HG03060 (cell line): Measurements from ENCODE around the gene N4BP3.

Experiments used
- ATAC-seq: cut with Tn5 transposase; IDR thresholded peaks from one replicate; pipeline ENCODE4 v1.9.1; 2021; ENCODE audit warnings: low read depth, moderate number of reproducible peaks; ENCODE audit not compliant: unreplicated experiment

N4BP3 gene

DNA sequence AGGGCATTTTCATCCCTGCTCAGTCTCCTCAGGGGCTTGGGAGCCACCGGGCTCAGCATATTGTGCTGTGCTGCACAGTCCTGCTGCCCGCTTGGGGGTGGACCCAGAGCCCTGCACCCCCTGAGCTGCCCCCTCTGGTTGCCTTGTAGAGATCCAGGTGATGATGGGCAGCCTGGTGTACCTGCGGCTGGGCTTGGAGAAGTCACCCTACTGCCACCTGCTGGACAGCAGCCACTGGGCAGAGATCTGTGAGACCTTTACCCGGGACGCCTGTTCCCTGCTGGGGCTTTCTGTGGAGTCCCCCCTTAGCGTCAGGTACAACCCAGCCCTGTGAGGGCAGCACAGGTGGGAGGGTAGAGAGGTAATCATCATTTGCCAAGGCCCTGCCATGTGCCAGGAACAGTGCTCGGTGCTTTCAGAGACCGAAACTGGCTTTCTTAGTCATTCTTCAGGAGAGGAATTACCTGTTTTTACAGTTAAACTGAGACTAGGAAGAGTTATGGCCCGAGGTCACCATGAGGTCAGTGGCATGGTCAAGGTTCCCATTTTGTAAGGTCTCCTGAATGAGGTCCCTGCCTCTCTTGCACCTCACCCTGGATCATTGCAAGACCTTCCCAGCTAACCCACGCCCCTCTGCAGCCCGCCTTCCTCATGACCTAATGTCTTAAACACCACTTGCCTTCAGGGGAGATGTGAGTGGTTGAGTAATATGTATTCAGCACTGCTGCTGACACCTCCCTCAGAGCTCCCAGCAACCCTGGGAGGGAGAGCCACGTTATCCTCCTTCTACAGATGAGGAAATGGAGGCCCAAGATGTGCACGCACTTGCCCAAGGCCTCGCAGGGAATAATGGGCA is 32.9 kb downstream of the N4BP3 start:
- no peak for ATAC-seq

DNA sequence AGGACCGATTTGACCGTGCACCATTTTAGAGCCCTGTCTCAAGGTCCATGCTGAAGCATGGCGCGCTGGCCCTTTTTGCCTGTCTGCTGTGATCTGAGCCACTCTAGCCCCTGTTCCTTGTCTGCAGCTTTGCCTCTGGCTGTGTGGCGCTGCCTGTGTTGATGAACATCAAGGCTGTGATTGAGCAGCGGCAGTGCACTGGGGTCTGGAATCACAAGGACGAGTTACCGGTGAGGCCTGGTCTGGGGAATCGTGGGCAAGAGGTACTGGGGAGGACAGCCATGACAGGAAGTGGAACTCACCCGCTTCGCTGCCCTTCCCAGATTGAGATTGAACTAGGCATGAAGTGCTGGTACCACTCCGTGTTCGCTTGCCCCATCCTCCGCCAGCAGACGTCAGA is 34.1 kb downstream of the N4BP3 start:
- no peak for ATAC-seq

GRCh38 chr5:178149199-178149932 is 36.0 kb downstream of the N4BP3 start:
- no peak for ATAC-seq

DNA sequence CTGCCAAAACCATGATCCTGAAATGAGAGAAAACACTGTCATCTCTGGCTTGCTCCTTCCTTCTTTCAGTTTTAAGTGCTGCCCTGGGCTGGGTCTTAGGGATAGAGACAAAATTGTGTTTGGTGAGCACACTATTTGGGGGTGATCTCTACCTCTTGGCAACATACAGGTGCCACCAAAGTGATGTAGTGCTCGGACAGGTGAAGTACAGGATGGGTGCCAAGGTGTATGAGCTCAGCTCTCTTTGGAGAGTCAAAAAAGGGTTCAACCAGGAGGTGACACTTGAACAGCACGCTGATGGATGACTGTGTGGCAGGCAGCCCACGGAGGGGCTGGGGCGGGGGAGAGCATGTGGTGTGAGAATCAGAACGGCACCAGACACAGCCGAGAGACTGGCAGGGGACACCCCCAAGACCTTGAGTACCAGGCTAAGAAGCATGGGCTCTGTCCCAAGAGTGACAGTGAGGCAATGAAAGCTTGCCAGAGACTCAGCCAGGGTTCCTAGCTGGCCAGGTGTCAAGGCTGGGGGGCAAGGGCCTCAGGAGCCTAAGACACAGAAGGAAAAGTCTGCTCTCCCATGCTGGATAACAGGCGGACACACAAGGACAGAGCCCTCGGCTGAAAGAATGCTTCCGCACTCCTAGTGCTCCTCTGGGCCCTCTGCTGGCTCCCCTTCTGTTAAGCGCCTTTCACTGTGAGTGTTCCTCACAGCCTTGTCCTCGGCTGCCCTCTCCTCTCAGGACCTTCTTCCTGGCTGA is 37.8 kb downstream of the N4BP3 start:
- ATAC-seq = no peak

DNA sequence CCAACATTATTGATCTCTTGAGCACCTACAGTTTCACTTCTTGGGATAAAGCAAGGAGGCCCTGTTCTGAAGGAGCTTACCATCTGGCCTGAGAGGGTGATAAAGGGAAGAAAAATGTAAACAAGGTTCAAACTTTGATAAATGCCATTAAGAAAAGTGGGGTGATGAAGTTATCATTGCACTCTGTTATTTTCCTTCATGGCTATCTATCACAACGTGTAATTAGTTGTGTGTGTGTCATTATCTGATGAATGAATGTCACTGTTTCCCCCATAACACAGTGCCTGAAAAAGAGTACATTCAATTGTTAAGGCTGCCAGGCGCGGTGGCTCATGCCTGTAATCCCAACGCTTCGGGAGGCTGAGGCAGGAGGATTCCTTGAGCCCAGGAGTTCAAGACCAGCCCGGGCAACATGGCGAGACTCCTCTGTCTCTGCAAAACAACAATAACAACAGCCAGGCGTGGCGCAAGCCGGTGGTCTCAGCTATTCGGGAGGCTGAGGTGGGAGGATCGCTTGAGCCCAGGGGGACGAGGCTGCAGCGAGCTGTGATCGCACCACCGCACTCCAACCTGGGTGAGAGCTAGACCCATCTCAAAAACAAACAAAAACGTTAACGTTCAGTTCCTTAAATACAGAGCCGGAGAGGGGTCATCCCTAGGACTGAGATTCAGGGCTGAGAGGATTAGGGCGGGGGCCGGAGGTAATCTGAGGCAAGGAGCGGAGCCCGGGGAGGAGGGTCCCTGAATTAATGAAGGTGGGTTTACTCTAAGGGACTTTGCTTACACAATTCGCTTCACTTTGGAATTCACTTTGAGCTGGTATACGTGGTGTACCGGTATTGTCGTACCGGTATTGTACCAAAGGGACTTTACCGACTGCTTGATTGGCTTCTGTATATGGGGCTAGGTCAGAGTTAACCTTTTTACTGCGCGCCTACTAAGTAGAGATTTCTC is 39.4 kb downstream of the N4BP3 start:
- ATAC-seq = no peak

DNA sequence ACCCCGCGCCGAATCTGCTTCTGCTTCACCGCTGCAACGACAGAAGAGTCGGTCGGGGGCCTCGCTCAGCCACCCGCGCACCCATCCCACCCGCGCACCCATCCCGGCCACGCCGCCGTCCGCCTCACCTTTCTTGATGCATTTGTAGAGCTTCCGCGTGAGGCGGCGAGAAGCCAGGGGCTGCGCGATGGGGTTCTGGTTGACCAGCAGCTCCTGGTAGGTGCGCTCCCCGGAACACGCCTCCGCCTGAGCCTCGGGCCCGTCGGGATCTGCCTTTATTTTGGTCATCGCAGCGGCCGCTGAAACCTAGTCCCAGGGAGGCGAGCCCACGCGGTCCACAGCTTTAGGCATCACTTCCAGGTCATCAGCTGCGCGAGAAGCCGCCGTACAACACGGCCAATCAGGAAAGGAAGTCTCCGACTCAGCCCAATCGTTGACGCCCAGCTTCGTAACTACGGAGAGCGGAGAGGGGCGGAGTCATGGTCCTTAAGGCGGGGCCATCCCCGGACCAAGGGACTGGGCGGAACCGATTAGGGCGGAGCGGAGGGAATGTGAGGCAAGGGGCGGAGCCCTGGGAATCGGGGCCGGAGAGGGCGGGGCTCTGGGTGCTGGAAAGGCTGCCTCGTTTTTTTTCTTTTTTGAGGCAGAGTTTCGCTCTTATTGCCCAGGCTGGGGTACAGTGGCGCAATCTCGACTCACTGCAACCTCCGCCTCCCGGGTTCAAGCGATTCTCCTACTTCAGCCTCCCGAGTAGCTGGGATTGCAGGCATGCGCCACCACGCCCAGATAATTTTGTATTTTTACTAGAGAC is 40.4 kb downstream of the N4BP3 start, which contains the start of gene NHP2:
TSS of gene NHP2 (minus strand) at position 356 of the 811 bp plus-strand sequence. CDS start at position 288, 68 bp downstream.
- peak; percentile 97 for ATAC-seq

DNA sequence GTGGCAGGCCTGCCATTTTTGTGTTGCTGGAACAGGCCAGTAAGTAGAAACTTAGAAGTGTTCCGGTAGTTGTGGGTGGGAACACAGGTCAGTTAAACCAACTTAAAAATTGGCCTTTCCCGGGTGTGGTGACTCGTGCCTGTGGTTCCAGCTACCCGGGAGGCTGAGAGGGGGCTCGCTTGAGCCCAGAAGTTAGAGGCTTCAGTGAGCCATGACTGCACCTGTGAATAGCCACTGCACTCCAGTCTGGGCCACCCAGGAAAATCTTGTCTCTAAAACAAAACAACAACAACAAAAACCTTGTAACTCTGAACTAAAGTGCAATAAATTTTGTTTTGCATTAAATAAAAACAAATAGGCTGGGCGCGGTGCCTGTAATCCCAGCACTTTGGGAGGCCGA is 41.7 kb downstream of the N4BP3 start:
- no peak for ATAC-seq

- no peak for ATAC-seq
Observed at GRCh38 chr5:178160176-178160575, 46.8 kb downstream of the N4BP3 start.

DNA sequence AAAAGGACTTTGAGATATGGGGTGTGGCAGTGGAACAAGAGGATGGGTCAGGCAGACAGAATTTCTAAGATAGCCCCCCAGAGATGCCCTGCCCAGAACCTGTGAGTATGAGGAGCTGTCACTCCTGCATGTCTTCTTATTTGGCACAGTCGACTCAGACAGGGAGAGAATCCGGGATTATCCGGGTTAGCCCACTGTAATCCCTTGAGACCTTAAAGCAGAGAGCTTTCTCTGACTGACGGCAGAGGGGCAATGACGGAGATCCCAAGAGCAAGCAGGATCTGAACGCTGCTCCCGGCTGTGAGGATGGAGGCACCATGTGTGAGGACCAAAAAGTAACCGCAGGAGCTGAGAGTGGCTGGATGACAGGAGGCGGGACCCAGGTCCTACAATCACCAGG is 49.1 kb downstream of the N4BP3 start:
- ATAC-seq = no peak

DNA sequence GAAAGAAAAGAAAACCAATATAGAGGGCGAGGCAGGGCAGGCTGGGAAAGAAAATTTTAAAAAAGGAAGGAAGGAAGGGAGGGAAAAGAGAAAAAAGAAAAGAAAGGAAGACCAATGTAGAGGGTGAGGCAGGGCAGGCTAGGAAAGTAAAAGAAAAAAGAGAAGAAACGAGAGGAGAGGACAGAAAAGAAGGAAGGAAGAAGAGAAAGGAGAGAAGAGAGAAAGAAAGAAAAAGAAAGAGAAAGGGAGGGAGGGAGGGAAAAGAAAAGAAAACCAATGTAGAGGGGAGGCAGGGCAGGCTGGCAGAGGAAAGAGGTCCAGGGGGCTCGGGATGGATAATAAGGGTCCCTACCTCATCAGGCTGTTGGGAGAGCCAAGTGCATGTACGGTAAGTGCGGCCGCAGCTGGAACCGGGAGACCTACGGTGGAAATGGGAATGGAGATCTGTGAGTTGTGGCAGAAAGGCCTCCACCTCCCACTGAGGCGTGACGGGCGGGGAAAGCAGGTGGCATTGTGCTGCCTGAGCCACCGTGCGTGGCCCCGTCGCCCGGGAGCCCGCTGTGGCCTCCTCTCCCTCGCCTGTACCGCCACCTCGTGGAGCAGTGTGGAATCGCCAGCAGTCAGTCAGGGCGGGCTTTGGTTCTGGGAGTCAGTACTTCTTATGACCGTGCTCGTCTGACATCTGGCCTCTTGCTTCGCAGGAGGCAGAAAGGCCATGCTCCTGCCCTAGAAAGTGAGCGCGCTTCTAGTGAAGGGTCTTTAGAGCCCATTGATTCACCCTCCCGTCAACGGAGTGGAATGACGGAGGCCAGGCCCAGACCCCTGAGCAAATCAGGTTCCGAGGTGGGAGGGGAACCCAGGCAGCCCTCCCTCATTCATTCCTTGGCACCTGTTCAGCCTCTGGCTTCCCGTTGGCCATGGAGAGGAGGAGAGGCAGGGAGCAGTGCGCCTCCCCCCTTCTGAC is 50.7 kb downstream of the N4BP3 start:
- no peak for ATAC-seq

DNA sequence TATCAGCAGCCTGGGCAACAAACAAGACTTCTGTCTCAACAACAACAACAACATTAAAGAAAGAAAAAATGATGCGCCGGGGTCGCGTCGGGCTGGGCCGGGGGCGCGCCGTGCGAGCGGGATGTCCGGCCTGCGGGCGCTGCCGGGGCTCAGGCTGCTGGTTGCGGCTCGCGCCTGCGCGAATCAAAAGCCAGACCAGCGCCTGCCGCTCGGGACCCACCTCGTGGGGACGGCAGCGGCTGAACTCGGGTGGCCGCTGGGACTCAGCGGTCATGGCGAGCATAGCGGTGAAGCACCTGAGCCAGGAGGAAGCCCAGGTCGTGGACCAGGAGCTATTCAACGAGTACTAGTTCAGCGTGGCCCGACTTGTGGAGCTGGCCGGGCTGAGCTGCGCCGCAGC is 52.2 kb downstream of the N4BP3 start:
- ATAC-seq = no peak

GRCh38 chr5:178170455-178170854 is 57.1 kb downstream of the N4BP3 start:
- ATAC-seq = no peak

GRCh38 chr5:178174456-178174855 is 61.1 kb downstream of the N4BP3 start:
- ATAC-seq = no peak
